SKM-1 treated with dmso at 0.1 percent for 144 hours (cell line): ENCODE measurements around the gene CAPN12.

Experiments
- DNase-seq: peaks from one replicate; lab custom pipeline; 2025; ENCODE audit not compliant: unreplicated experiment; lab: John Stamatoyannopoulos, UW

CAPN12 gene

GRCh38 chr19:38682872-38683392, 61.3 kb downstream of the CAPN12 start:
- no peak for DNase-seq

- no peak for DNase-seq
These were observed 61.9 kb downstream of the CAPN12 start for GRCh38 chr19:38682195-38682867.
